Kidney (tissue), 14 donors: Measurements from ENCODE around the gene NYAP2. TPM values are rescaled to one million over a fixed set of nuclear protein-coding genes. Genes with fewer than 3 reads are reported as not detected.

Experiments used
- DNase-seq, 5 donors: peaks; one replicate each; pipeline ENCODE4 v3.0.0-alpha.2; 2013 to 2020
- FAIRE-seq: peaks from 2 replicates; lab custom pipeline; 2012; peaks lifted over from hg19 to GRCh38; lab: Jason Lieb, UNC
- H3K27ac ChIP-seq, 2 donors: one replicate each; pipeline ENCODE4 v1.7.0; 2013; ENCODE audit warnings: low read depth in 2 of 2, low read length in 2 of 2, inconsistent platforms in 1 of 2
- H3K27me3 ChIP-seq: one replicate; pipeline ENCODE4 v1.7.1; 2013; ENCODE audit warnings: low read length, inconsistent platforms; ENCODE audit not compliant: control insufficient read depth, insufficient read depth
- H3K36me3 ChIP-seq, 3 donors: one replicate each; pipeline versions ENCODE4 v1.7.0 to v1.7.1; 2013; ENCODE audit warnings: low read length in 3 of 3, control low read depth in 1 of 3, inconsistent platforms in 1 of 3; ENCODE audit not compliant: insufficient read depth in 3 of 3, control insufficient read depth in 2 of 3
- H3K4me1 ChIP-seq, 3 donors: one replicate each; pipeline versions ENCODE4 v1.7.0 to v1.7.1; 2013; ENCODE audit warnings: low read length in 3 of 3, inconsistent platforms in 1 of 3, low read depth in 1 of 3; ENCODE audit not compliant: control insufficient read depth in 2 of 3, insufficient read depth in 2 of 3
- H3K4me3 ChIP-seq, 3 donors: one replicate each; pipeline versions ENCODE4 v1.7.0 to v1.8.1; 2013; ENCODE audit warnings: low read length in 3 of 3, control low read depth in 1 of 3, inconsistent platforms in 1 of 3
- H3K9ac ChIP-seq, 3 donors: one replicate each; pipeline versions ENCODE4 v1.7.0 to v1.7.1; 2013; ENCODE audit warnings: low read length in 3 of 3, control low read depth in 1 of 3, inconsistent platforms in 1 of 3
- H3K9me3 ChIP-seq, 3 donors: one replicate each; pipeline versions ENCODE4 v1.7.0 to v1.7.1; 2013; ENCODE audit warnings: low read length in 3 of 3, control low read depth in 1 of 3, inconsistent platforms in 1 of 3; ENCODE audit not compliant: control insufficient read depth in 2 of 3, insufficient read depth in 1 of 3
- CTCF ChIP-seq: IDR thresholded peaks from 3 replicates; pipeline ENCODE4 v1.5.1; 2012; ENCODE audit warnings: mild to moderate bottlenecking, moderate library complexity, borderline replicate concordance; ENCODE audit not compliant: insufficient read depth; ENCODE audit errors: extremely low read depth
- intact Hi-C: fragments of 100-400 bp; cut with DNase I; formaldehyde crosslinking; loops from one replicate; pipeline ENCODE4 v1.11.1; 2022
- polyA plus RNA-seq: library from polyadenylated mRNA; stranded (reverse); fragments of 350-450 nt; fragmentation: Illumina TruSeq; extraction: RNeasy Lipid Tissue Mini Kit (QIAGEN cat#74804); gene quantifications from one replicate; pipeline ENCODE4 v1.2.3, GENCODE V29; 2014; ENCODE audit warnings: low read depth, low replicate concordance; ENCODE audit not compliant: insufficient read depth
- total RNA-seq: library from RNA; stranded (reverse); fragmentation: NEBNext Ultra II Directional; extraction: Animal tissue kit (Norgen Biotek cat#: 25700); gene quantifications from one replicate; pipeline ENCODE4 v1.2.1, GENCODE V29; 2021
- donor health status: control.
- donor health status: control.
- donor health status: control.
- donor health status: control.
- donor health status: control.
- donor health status: DM: yes; HTN: yes; CAD: no.
- donor health status: Normal renal cell carcinoma (clear cell type).

NYAP2 gene
- total and polyA plus RNA-seq, 2 donors from 2014 or later = 0.66 TPM; not detected in 1

- Histone ChIP-seq H3K9ac (no peak overlapping the region), H3K36me3 (no peaks in the 10 kb centered on the region), H3K4me3 (no peak overlapping the region), H3K9me3 (no peaks in the 10 kb centered on the region), H3K4me1 (no peaks in the 10 kb centered on the region), H3K27me3 (no peaks in the 10 kb centered on the region), H3K27ac (no peak overlapping the region)
- no peak for TF ChIP-seq CTCF
- intact Hi-C loops = no loop called here
- no peak for DNase-seq
- FAIRE-seq = no peak
Observed at GRCh38 chr2:225355788-225356187, 43.7 kb upstream of the NYAP2 start.

- no peaks in the 10 kb centered on the region for H3K9me3 ChIP-seq
- H3K36me3 ChIP-seq = no peaks in the 10 kb centered on the region
- no peak overlapping the region for H3K9ac ChIP-seq
- intact Hi-C loops = no loop called here
- H3K27ac ChIP-seq = no peak overlapping the region
- no peaks in the 10 kb centered on the region for H3K4me1 ChIP-seq
- DNase-seq (no peak), FAIRE-seq (no peak)
- TF ChIP-seq CTCF = no peak
- H3K4me3 ChIP-seq = no peak overlapping the region
- no peaks in the 10 kb centered on the region for H3K27me3 ChIP-seq
Observed at GRCh38 chr2:225366731-225367130, 32.8 kb upstream of the NYAP2 start.

- intact Hi-C loops = no loop called here
- H3K9ac ChIP-seq = no peak overlapping the region
- no peaks in the 10 kb centered on the region for H3K4me1 ChIP-seq
- no peak overlapping the region for H3K4me3 ChIP-seq
- H3K27ac ChIP-seq = no peak overlapping the region
- H3K9me3 ChIP-seq = no peaks in the 10 kb centered on the region
- H3K27me3 ChIP-seq = no peaks in the 10 kb centered on the region
- no peaks in the 10 kb centered on the region for H3K36me3 ChIP-seq
- FAIRE-seq (no peak), DNase-seq (no peak)
- TF ChIP-seq CTCF = no peak
Observed at GRCh38 chr2:225367482-225367881, 32.0 kb upstream of the NYAP2 start.

GRCh38 chr2:225378984-225379383 lies 20.5 kb upstream of the NYAP2 start:
- FAIRE-seq = no peak
- TF ChIP-seq CTCF = no peak
- intact Hi-C loops = no loop called here

More at GRCh38 chr2:225378984-225379383, 20.5 kb upstream of the NYAP2 start:
- H3K27ac ChIP-seq = no peak overlapping the region
- H3K4me1 ChIP-seq = no peaks in the 10 kb centered on the region
- H3K4me3 ChIP-seq = no peak overlapping the region
- no peaks in the 10 kb centered on the region for H3K36me3 ChIP-seq
- no peaks in the 10 kb centered on the region for H3K27me3 ChIP-seq
- peak in 1 of 5 donors; percentile 53 for DNase-seq
- H3K9me3 ChIP-seq = no peaks in the 10 kb centered on the region
- H3K9ac ChIP-seq = no peak overlapping the region
